Neural cell (in vitro differentiated cells): Measurements from ENCODE around the gene C19orf73. TPM values are rescaled to one million over a fixed set of nuclear protein-coding genes. Genes with fewer than 3 reads are reported as not detected.
A peak's percentile ranks its signal among the peaks of the same experiment; 100 is the strongest.

Experiments used
- H2AFZ ChIP-seq: fragments of 200-600, 300-800 bp; sonication (generic), shearing (Covaris generic); 2 replicates; pipeline ENCODE4 v1.6.0; 2014; ENCODE audit warnings: low read depth, mild to moderate bottlenecking, antibody characterized with exemption, low read length, moderate library complexity
- H3F3A ChIP-seq: fragments of 200-600 bp; shearing (Covaris generic); 2 replicates; pipeline ENCODE4 v1.6.1; 2016; ENCODE audit warnings: mild to moderate bottlenecking, moderate library complexity, mixed read lengths, antibody characterized with exemption, low read length; ENCODE audit not compliant: insufficient read depth, poor library complexity, severe bottlenecking
- H3K27ac ChIP-seq: fragments of 200-600, 300-800 bp; sonication (generic), shearing (Covaris generic); 2 replicates; pipeline ENCODE4 v1.5.1; 2014; ENCODE audit warnings: mild to moderate bottlenecking, low read length, moderate library complexity
- H3K27me3 ChIP-seq: fragments of 300-800, 200-600 bp; sonication (generic), shearing (Covaris generic); 2 replicates; pipeline ENCODE4 v1.6.0; 2014; ENCODE audit warnings: mild to moderate bottlenecking, low read depth, low read length, moderate library complexity; ENCODE audit not compliant: insufficient read depth
- H3K36me3 ChIP-seq: fragments of 300-800, 200-600 bp; sonication (generic), shearing (Covaris generic); 2 replicates; pipeline ENCODE4 v1.5.1; 2014; ENCODE audit warnings: mild to moderate bottlenecking, antibody characterized with exemption, low read length, moderate library complexity; ENCODE audit not compliant: insufficient read depth
- H3K4me2 ChIP-seq: fragments of 300-800, 200-600 bp; sonication (generic), shearing (Covaris generic); 2 replicates; pipeline ENCODE4 v1.6.0; 2014; ENCODE audit warnings: mild to moderate bottlenecking, low read length
- H3K4me3 ChIP-seq: fragments of 300-800, 200-600 bp; sonication (generic), shearing (Covaris generic); 2 replicates; pipeline ENCODE4 v1.5.1; 2014; ENCODE audit warnings: mild to moderate bottlenecking, low read length, moderate library complexity
- H3K79me2 ChIP-seq: fragments of 200-600 bp; shearing (Covaris generic); replicated peaks from 2 replicates; pipeline ENCODE4 v1.6.0; 2014; ENCODE audit warnings: mild to moderate bottlenecking, low read length, moderate library complexity; ENCODE audit not compliant: insufficient read depth
- H3K9ac ChIP-seq: fragments of 300-800, 200-600 bp; sonication (generic), shearing (Covaris generic); 2 replicates; pipeline ENCODE4 v1.6.1; 2016; ENCODE audit warnings: mild to moderate bottlenecking, low read length, mixed read lengths
- H3K9me2 ChIP-seq: fragments of 200-600 bp; shearing (Covaris generic); 2 replicates; pipeline ENCODE4 v1.6.1; 2016; ENCODE audit warnings: mild to moderate bottlenecking, low read length, mixed read lengths; ENCODE audit not compliant: insufficient read depth
- H3K9me3 ChIP-seq: fragments of 200-600, 300-800 bp; sonication (generic), shearing (Covaris generic); 2 replicates; pipeline ENCODE4 v1.6.1; 2016; ENCODE audit warnings: mild to moderate bottlenecking, mixed run types, low read length, moderate library complexity, mixed read lengths
- H4K20me1 ChIP-seq: fragments of 200-600 bp; shearing (Covaris generic); 2 replicates; pipeline ENCODE4 v1.6.1; 2016; ENCODE audit warnings: mild to moderate bottlenecking, mixed run types; ENCODE audit not compliant: insufficient read depth
- CTCF ChIP-seq: fragments of 450-650 bp; IDR thresholded peaks from 2 replicates; pipeline ENCODE4 v1.5.1; 2014; ENCODE audit warnings: antibody characterized with exemption, mild to moderate bottlenecking, moderate library complexity; ENCODE audit not compliant: poor library complexity, severe bottlenecking
- EP300 ChIP-seq: fragments of 450-650 bp; conservative IDR thresholded peaks from 2 replicates; pipeline ENCODE4 v1.6.1; 2014; ENCODE audit warnings: antibody characterized with exemption, mild to moderate bottlenecking, moderate library complexity; ENCODE audit not compliant: poor library complexity, severe bottlenecking
- EZH2 ChIP-seq: fragments of 200-600, 300-800 bp; shearing (Covaris generic), sonication (generic); IDR thresholded peaks from 2 replicates; pipeline ENCODE4 v1.6.1; 2014; ENCODE audit warnings: antibody characterized with exemption, low read length, borderline replicate concordance, mild to moderate bottlenecking; ENCODE audit not compliant: insufficient read depth, poor library complexity, severe bottlenecking
- MXI1 ChIP-seq: fragments of 450-650 bp; conservative IDR thresholded peaks from 2 replicates; pipeline ENCODE4 v1.6.1; 2014; ENCODE audit warnings: antibody characterized with exemption, mild to moderate bottlenecking; ENCODE audit not compliant: poor library complexity, severe bottlenecking
- POLR2AphosphoS5 ChIP-seq: IDR thresholded peaks from 2 replicates; pipeline ENCODE4 v1.6.1; 2012
- RAD21 ChIP-seq: fragments of 450-650 bp; conservative IDR thresholded peaks from 2 replicates; pipeline ENCODE4 v1.6.1; 2014; ENCODE audit warnings: antibody characterized with exemption, mild to moderate bottlenecking, moderate library complexity
- REST ChIP-seq: IDR thresholded peaks from 2 replicates; pipeline ENCODE4 v1.6.1; 2012; ENCODE audit warnings: borderline replicate concordance
- SMC3 ChIP-seq: fragments of 450-650 bp; conservative IDR thresholded peaks from 2 replicates; pipeline ENCODE4 v1.6.1; 2014; ENCODE audit warnings: antibody characterized with exemption, mild to moderate bottlenecking, moderate library complexity; ENCODE audit not compliant: poor library complexity
- TAF1 ChIP-seq: IDR thresholded peaks from 2 replicates; pipeline ENCODE4 v1.6.1; 2012; ENCODE audit warnings: low read depth
- polyA plus RNA-seq: library from polyadenylated mRNA; depleted of rRNA; stranded (reverse); fragments of >200 nt; gene quantifications from 2 replicates; pipeline ENCODE4 v1.2.3, GENCODE V29; 2014

Gene C19orf73
- polyA plus RNA-seq, 1 donor from 2014 or later, result 8.4 TPM

- H3K9me2 ChIP-seq, result no peaks in the 10 kb centered on the region
- H3K9ac ChIP-seq, result peak overlapping the region; percentile 94
- peaks cover 15% of the 10 kb centered on the region for H3K27me3 ChIP-seq
- H3K4me3 ChIP-seq, result peak overlapping the region; percentile 98
- H3K4me2 ChIP-seq, result peak overlapping the region; percentile 66
- no peaks in the 10 kb centered on the region for H3K79me2 ChIP-seq
- H4K20me1 ChIP-seq, result no peaks in the 10 kb centered on the region
- H3K27ac ChIP-seq, result no peak overlapping the region
- no peak for TF ChIP-seq RAD21
- TF ChIP-seq CTCF, result no peak
- TF ChIP-seq EP300, result no peak
- TF ChIP-seq REST, result no peak
- no peak for TF ChIP-seq SMC3
- no peak overlapping the region for H2AFZ ChIP-seq
- H3F3A ChIP-seq, result no peaks in the 10 kb centered on the region
- no peaks in the 10 kb centered on the region for H3K9me3 ChIP-seq
- no peaks in the 10 kb centered on the region for H3K36me3 ChIP-seq
These were observed 1.4 kb upstream of the C19orf73 start for GRCh38 chr19:49120325-49120683.

GRCh38 chr19:49119411-49120324 is 725 bp upstream of the C19orf73 start, which contains the start of gene PPFIA3:
Gene PPFIA3, plus strand, starts transcription at chr19:49119544. Its CDS starts 8,330 bp downstream, at chr19:49127874.
- Histone ChIP-seq H3K4me2 (peak within 1 kb of the TSS; percentile 91), H4K20me1 (no peaks in the 10 kb centered on the region), H3K4me3 (peak within 1 kb of the TSS; percentile 98), H3K9me3 (no peaks in the 10 kb centered on the region), H2AFZ (peak within 1 kb of the TSS; percentile 69), H3K9ac (peak within 1 kb of the TSS; percentile 94), H3K79me2 (no peaks in the 10 kb centered on the region), H3K36me3 (no peaks in the 10 kb centered on the region), H3K9me2 (no peaks in the 10 kb centered on the region), H3K27me3 (peaks cover 15% of the 10 kb centered on the region), H3K27ac (peak within 1 kb of the TSS; percentile 87), H3F3A (no peaks in the 10 kb centered on the region)
- peak; percentile 41 for TF ChIP-seq MXI1
- TF ChIP-seq EZH2, result no peak
- TF ChIP-seq REST, result peak; percentile 61
- TF ChIP-seq TAF1, result no peak
- no peak for TF ChIP-seq SMC3
- no peak for TF ChIP-seq POLR2AphosphoS5
